Stimulated activated CD8-positive, alpha-beta memory T cell treated with anti-CD3 and anti-CD28 coated beads, Interleukin-7, amount 100 ng/mL, for 1 hour (primary cell): Measurements from ENCODE around the gene ARHGEF12.

ENCODE experiments used
- DNase-seq, 2 donors: peaks; one replicate each; pipeline ENCODE4 v3.0.0-alpha.2; 2020; ENCODE audit warnings: low read depth in 2 of 2

ARHGEF12 gene

DNA sequence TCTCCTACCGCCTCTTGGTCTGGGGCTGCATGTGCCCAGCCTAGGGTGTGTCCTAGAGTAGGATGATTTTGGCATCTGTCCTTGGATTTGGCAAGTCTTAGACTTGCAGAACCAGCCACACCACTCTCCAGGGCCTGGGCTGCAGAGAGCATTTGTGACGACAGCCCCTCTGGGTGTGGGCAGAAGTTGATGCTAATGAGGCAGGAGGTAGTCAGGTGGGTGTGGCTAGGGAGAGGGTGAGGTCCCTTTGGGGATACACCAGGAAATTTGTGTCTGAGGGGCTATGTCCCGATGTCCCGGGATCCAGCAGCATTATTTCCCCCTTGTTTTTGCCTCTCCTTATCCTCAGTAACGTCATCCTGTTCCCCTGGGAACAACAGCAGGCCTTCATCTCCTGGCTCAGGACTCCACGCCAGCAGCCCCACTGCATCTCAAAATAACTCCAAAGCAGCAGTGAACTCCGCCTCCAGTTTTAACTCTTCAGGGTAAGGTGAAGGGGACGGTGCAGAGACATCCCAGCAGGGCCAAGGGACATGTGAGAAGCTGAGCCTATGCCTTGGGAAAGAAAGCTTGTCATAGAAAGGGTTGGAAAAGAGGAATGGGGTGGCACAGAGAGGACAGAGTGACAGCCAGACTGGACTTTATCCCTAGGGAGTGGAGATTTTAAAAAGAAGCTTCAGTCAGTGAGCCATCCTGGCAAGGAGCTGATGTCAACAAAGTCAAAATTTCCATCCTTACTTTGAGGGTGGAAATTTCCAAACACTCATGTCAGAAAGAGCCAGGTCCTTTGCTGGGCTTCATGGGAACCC lies 19.1 kb upstream of the ARHGEF12 start:
- no peak for DNase-seq

DNA sequence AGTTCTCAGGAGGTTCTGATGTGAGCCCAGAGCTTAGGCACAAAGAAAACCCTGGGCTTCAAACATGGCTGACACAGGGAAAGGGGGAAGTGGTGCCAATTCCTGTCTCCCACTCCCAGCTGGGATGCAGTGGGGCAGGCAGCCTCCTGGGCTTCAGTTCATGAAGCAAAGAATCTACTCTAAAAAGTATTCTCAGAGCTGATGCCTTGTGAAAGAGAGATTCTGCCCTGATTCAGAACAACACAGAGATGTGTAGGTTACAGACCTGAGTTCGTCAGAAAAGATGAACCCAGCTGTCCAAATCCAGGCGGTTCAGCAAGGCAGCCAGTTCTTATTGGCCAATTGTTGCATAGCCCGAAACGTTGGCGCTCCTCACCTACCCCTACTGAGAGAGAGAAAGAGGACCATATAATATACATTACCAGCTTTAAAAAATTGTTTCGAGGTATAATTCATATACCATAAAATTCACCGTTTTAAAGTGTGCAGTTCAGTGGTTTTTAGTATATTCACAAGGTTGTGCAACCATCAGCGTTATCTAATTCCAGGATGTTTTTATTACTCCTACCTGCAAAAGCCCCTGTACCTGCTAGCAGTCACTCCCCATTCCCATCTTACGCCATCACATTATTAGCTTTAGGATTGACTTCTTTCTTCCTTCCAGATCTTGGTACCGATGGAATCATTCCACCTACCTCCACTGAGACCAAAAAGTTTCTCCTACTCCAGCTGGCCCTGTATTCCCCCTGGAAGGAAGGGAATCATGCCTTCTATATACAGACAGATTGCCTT lies 18.3 kb upstream of the ARHGEF12 start:
- no peak for DNase-seq

- DNase-seq = no peak
These were observed 17.3 kb upstream of the ARHGEF12 start for GRCh38 chr11:120318906-120319305.

- DNase-seq = no peak
These were observed 11.0 kb upstream of the ARHGEF12 start, which contains the start of gene TLCD5 for GRCh38 chr11:120324932-120325810. Gene TLCD5, plus strand, starts transcription at chr11:120325299. Its CDS starts 2,143 bp downstream, at chr11:120327442.

GRCh38 chr11:120326228-120326627 lies 10.0 kb upstream of the ARHGEF12 start:
- no peak for DNase-seq

GRCh38 chr11:120326845-120327281 lies 9.3 kb upstream of the ARHGEF12 start:
- DNase-seq = no peak

DNA sequence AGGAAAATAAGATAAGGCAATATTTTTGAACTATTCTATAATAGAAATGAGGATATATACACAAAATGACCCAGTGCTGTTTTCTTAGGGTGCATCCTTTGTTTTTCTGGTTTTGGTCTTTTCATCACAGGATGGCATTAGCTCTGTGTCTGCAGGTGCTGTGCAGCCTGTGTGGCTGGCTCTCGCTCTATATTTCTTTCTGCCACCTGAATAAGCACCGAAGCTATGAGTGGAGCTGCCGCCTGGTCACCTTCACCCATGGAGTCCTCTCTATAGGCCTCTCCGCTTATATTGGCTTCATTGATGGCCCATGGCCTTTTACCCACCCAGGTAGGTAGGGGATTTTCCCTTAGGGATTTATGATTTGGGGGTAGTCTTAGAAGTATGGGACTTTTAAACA lies 8.9 kb upstream of the ARHGEF12 start:
- DNase-seq = no peak

DNA sequence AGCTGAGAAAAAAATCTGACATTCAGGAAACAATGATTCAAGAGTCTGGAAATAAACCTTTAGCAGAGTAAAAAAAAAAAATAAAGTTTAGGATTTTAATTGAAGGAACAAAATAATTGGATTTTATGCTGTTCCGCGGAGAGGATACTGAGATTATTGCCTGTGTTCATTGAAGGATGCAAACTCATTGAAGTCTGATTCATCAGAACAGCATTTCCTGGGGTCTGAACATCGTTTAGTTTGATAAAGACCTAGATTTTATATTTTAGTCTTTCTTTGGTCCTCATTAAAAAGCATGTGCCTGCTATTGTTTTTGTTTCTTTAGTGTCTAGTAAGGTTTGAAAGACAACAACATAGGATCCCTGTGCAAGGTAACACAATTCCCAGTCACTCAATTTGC lies 6.7 kb upstream of the ARHGEF12 start:
- no peak for DNase-seq

DNA sequence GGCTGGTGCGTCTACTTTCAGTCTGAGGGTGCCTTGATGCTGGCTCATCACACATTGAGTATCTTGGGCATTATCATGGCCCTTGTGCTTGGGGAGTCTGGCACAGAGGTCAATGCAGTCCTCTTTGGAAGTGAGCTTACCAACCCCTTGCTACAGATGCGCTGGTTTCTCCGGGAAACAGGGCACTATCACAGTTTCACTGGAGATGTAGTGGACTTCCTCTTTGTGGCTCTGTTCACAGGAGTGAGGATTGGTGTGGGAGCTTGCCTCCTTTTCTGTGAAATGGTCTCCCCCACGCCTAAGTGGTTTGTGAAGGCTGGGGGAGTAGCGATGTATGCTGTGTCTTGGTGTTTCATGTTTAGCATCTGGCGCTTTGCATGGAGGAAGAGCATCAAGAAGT lies 6.2 kb upstream of the ARHGEF12 start:
- DNase-seq = no peak

DNA sequence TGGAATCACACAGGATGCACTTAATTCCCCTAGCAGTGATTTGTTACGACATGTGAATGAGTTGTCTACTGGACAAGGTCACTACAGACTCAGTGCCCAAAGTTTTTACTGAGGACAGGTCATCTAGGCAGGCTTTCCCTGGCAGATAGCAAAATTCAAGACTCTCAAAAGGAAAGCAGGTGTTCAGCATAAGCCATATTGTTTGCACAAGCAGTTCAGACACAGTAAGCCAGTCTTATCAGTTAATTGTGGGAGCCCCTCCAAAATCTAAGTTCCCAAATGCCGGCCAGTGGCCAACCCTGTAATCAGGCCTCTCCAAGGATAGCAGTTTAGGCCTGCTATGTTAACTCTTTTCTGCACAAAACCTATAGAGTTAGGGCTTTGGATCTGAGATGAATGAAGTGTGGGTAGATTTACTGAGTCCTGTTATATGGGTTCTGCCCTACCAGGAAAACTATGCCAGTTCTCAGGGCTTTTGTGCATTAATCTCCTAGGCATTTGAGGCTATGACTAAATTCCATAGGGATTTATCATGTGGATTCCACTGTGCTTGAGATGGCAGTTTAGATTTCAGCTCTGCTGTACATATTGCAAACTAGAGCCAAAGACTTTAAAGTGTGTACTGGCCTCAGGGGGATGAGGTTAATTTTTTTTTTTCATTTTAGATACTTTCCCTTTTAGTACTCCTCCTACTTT lies 4.8 kb upstream of the ARHGEF12 start:
- DNase-seq = no peak

GRCh38 chr11:120332822-120333716 lies 3.1 kb upstream of the ARHGEF12 start:
- DNase-seq = no peak

GRCh38 chr11:120333801-120334200 lies 2.4 kb upstream of the ARHGEF12 start:
- DNase-seq = no peak

DNA sequence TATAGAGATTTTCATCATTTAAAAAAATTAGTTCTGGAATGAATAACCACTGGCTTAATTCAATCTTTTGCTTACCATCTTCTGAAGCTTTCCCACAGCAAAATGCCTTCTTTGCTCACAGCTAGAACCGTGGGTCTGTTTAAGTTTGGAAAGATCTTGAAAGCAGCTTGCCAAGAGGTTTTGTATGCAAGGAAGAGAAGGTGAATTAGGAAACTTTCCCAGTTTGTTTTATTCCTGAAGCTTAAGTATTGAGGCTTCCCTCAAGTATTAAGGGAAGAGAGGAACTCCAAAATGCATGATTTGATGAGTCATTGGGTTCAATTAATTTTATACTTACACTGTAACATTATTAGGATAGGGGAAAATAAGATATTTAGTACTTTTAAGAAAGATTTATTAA lies 1.9 kb upstream of the ARHGEF12 start:
- DNase-seq = no peak

DNA sequence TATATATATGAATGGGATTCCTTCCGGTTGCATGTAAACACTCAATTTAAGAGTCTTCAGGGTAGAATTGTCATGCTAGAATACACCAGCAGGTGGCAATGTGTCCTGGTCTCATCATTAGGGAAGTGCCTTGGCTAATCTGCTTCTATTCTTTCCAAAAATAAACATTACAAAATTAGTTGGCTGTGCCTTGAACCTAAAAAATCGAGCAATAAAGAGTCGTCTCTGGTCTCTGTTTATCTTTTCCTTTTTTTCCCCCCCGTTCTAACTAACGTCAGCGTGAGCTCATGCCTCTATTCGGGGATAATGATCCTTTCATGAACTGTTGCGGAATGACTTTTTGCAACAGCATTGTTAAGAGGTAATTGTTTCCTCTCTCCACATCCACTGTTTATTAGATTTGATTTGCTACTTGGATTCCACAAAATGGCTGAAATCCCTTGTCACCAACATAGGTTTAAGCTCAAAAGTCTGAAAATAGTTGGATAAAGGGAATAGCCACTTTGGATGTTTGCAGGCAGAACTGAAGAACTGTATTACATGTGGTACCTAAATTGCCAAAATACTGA lies 1.2 kb upstream of the ARHGEF12 start:
- DNase-seq = peak in 1 of 2 donors; percentile 12

- DNase-seq = no peak
These were observed 681 bp upstream of the ARHGEF12 start for GRCh38 chr11:120335556-120335907.

- DNase-seq = no peak
These were observed 585 bp downstream of the ARHGEF12 start for GRCh38 chr11:120336641-120337354.

GRCh38 chr11:120337355-120338106 lies 1.3 kb downstream of the ARHGEF12 start:
- no peak for DNase-seq

DNA sequence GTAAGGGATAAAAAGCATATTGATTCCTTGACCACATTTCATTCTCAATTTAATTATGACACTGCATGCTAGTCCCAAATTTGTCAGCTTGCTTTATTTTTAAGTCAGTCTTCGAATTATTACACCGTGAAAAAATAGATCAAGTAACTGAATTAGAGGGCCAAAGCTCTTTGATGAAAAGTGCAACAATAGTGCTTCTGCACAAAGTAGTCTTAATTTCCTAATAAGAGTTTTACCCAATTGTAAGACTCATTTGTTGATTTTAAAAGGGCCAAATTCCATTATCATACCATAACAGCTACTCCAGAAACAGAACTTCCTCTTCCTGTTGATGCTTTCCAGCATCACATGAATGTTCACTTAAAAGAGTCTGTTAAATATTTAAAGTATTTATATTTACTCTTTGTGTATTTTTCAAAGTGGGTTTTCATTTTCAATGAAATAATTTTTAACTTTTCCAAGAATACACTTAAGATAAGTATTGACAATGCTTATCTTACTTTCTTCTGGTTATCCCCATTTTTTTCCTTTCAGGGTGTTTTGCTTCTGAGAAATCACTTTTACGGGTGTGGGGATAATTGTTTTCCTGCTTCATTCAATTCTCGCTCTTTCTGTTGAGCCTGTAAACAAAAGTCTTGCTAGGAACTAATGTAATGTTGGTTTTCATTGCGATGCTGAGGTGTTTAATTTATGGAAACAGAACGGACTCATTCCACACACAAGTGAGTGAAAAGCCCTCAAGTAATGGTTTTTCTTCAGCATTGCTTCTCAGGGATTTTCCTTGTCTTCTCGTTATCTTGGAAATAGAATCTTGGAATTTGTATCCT lies 2.1 kb downstream of the ARHGEF12 start:
- DNase-seq = no peak
